GM18519 (cell line): Measurements from ENCODE around the gene VSTM4.

ENCODE experiments used
- ATAC-seq: cut with Tn5 transposase; IDR thresholded peaks from one replicate; pipeline ENCODE4 v1.9.1; 2021; ENCODE audit warnings: mild to moderate bottlenecking, moderate library complexity; ENCODE audit not compliant: unreplicated experiment, low FRiP score

Gene VSTM4

GRCh38 chr10:48981310-48981907 is 133.9 kb downstream of the VSTM4 start:
- ATAC-seq, result no peak

- no peak for ATAC-seq
Observed at GRCh38 chr10:48978318-48978717, 137.0 kb downstream of the VSTM4 start.

GRCh38 chr10:48976196-48976595 is 139.1 kb downstream of the VSTM4 start:
- ATAC-seq, result no peak

- ATAC-seq, result no peak
Observed at GRCh38 chr10:48974510-48975156, 140.7 kb downstream of the VSTM4 start.

- ATAC-seq, result no peak
Observed at GRCh38 chr10:48973065-48973464, 142.3 kb downstream of the VSTM4 start.

GRCh38 chr10:48970654-48971053 is 144.7 kb downstream of the VSTM4 start:
- ATAC-seq, result no peak

- ATAC-seq, result no peak
Observed at GRCh38 chr10:48970046-48970445, 145.3 kb downstream of the VSTM4 start.

GRCh38 chr10:48968036-48968435 is 147.3 kb downstream of the VSTM4 start:
- no peak for ATAC-seq

- no peak for ATAC-seq
Observed at GRCh38 chr10:48965460-48965859, 149.9 kb downstream of the VSTM4 start.
